ENCODE data around the gene PADI2.

The PADI2 gene

GRCh38 chr1:17112076-17112475 lies 7.2 kb downstream of the PADI2 start:
- DNase-seq = no peak

DNA sequence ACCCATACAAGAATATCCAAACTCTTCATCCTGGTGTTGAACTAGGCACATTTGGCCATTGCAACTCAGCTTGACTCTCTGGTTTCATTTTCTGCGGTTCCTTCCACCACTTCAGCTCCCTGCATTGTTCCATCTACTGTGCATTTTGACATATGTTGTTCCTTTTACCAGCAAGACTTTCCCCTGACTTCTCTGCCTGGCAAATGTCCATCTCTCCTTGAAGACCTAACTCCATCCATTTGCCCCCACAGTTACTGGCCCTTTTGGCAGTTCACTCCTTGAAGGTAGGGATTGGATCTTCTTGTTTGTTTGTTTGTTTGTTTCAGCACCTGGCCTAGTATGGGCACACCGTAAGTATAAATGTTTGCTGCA lies 8.7 kb downstream of the PADI2 start:
- no peak for DNase-seq

DNA sequence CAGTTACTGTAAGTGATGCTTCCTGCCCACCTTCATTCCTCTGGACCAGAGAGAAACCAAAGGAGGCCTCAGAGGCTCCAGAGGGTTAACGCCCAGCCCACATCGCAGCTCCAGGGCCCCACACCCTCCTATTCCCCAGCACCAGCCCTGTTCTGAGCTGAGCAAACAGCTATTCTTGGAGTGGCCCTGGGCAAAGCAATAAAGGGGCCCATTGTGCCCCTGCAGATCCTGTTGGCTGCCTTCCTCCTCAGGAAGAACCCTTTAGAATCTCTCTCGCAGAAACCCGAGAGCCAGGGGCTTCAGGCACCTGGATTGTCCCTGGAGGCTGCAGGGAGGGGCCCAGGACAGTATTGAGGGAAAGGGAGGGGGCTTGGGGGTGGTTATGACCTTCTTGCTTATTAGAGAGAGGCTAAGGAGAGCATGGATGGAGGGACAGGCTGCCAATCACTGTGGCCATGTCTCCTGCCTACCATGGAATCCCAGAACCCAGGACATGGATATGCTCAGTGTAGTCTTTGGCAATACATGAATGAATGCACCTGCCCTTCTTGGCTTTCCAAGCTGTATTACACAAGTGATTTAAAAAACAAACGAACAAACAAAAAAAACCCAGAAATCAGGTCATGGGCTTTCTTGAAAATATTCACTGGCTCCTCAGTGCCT lies 9.2 kb downstream of the PADI2 start:
- no peak for DNase-seq

GRCh38 chr1:17108786-17109185 lies 10.5 kb downstream of the PADI2 start:
- no peak for DNase-seq

GRCh38 chr1:17108360-17108759 lies 10.9 kb downstream of the PADI2 start:
- no peak for DNase-seq

- no peak for DNase-seq
Measured at GRCh38 chr1:17104782-17105181, 14.5 kb downstream of the PADI2 start.

DNA sequence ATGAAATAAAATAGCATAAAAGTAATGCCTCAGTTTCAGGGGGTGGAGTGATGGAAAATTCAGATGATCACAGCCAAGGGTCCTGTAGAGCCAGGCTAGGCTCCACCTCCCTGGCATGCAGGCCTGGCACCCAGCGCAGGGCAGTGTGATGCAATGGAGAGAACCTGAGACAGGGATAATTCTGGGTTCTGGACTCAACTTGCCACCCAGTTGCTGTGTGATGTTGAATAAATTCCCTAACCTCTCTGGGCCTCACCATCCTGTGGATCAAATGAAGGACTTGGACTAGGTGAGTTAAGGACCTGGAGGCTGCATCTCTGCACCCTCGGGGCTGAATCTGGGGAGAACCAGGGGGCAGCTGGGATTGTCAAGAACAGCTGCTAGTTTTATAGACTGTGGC lies 17.0 kb downstream of the PADI2 start:
- no peak for DNase-seq

DNA sequence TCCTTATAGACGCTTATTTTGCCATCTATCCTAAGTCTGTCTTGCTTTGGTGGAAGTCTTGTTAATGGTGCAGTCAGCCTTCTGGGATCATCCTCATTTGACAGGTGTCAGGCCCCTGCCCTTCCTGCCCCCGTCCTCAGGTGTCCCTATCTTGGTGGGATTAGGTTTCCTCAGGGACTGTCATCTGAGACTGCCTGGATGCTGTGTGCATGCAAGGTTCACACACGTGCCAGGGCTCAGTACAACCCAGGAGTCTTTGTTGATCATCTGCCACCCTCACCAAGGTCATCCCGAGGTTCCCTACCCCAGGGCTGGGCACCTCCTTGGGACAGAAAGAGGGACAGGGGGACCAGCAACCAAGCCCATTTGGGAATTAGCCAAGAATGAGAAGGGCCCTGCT lies 18.0 kb downstream of the PADI2 start:
- DNase-seq = no peak

GRCh38 chr1:17099616-17100340 lies 19.5 kb downstream of the PADI2 start:
- no peak for DNase-seq

DNA sequence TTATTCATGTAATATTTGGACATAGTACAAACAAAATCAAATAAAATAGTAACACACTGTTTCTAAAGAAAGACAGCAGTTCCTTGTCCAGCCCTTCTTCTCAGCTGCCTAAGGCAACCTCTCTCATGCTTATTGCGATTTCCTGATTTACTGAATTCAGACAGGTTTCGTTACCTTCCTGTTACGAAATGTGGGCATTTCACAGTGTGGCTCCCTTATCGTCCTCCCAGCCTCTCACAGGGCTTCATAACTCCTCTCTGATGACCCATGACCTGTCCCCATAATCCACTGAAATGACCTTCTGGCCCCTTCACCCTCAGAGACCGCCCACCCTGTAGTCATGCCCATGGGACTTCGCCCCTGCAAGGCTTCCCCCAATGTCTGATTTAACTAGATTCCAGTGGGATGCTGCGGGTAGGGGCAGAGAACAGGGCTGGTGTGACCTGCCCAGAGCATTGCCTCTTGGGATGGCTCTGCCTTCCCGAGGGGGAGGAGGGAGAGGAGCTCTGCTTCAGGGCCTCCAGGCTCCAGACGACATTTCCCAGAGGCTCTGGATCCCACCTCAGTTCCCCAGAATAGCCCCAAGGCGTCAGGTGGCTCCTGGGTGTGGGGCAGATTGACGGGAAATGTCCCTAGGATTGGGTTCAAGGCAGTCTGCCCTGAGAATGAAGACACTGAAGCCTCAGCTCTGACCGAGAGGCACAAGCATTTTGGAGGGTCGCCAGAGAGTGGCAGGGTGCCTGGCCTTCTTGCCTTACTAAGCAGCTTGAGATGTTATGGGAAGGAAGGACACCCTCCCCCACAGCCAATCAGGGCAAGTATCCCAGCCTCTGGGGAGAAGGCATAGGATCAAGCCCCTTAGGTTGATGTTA lies 20.6 kb downstream of the PADI2 start:
- DNase-seq = no peak

GRCh38 chr1:17097787-17098186 lies 21.5 kb downstream of the PADI2 start:
- no peak for DNase-seq

DNA sequence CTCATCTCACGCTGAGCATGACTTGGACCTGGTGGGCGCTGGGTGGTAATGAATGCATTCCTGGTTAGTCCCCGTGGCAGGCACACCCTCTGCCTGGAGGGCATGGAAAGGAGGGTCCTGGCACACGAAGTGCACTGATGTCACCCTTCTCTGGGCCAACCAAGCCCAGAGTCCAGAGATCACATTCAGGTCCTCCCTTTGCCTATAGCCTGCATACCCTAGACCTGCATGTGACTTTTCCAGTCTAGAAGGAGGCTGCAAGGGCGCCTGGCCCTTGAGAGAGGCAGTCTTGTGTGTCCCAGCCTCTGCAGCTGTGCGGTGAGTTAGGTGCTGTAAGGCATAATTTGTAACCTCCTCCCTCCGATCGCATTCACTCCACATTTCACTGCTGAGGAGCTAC lies 22.1 kb downstream of the PADI2 start:
- DNase-seq = no peak

- no peak for DNase-seq
Measured at GRCh38 chr1:17096584-17096983, 22.7 kb downstream of the PADI2 start.

DNA sequence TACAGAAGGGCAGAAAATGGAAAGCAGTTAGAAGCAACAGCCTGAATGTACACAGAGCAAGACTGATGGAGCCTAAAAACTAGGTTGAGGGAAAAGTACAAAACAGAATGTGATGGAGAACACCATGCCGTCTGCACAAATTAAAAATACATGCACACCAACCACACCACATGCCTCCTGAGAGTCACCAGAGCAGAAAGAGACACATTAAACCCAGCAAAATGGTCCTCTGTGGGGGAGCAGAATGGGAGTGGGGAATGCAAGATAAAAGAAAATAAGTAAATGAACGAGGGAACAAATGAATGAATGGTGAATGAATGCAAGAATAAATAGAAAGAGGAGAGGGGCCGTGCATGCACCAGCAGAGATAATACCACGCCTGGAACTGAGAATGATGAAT lies 24.1 kb downstream of the PADI2 start:
- DNase-seq = no peak

GRCh38 chr1:17094664-17095063 lies 24.6 kb downstream of the PADI2 start:
- no peak for DNase-seq

GRCh38 chr1:17093822-17094393 lies 25.3 kb downstream of the PADI2 start:
- DNase-seq = no peak

DNA sequence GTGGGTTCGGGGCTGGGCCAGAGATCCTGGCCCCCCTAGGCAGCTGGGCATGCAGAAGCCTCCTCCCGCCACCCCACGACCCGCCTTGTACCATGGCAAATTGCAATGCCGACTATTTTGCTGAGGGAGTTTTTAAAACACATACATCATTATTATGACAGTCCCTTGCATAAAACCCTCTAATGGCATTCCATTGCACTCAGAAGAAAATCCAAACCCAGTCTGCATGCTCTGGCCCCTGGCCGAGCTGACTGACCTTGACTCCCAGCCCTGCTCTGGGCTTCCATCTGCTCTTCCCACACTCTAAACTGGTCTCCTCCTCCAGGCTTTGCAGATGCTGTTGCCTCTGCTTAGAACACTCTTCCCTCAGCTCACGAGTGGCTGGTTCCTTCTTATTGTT lies 28.0 kb downstream of the PADI2 start:
- DNase-seq = no peak

DNA sequence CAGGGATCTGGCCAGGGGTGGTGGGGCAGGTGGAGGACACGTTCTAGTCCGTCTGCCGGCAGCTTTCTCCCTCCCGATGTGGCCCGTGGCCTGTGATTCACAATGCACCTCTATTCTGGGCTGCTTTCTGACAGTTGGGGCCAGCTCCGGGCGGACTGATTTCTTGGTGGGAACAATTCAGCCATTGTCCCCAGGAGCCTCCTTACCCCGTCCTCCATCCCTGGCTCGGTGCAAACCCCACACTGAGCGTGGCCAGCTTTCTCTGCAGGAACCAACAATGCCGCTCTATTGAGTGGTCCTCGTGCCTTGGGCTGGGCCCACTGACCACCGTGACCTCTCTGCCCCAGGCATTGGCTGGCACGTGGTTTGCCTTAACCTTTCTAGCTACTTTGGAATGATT lies 29.7 kb downstream of the PADI2 start:
- no peak for DNase-seq

- DNase-seq = no peak
Measured at GRCh38 chr1:17086751-17087150, 32.5 kb downstream of the PADI2 start.

- DNase-seq = no peak
Measured at GRCh38 chr1:17084787-17085186, 34.5 kb downstream of the PADI2 start.

GRCh38 chr1:17082761-17083160 lies 36.5 kb downstream of the PADI2 start:
- no peak for DNase-seq

GRCh38 chr1:17081439-17081838 lies 37.8 kb downstream of the PADI2 start:
- no peak for DNase-seq

GRCh38 chr1:17080880-17081279 lies 38.4 kb downstream of the PADI2 start:
- no peak for DNase-seq
